OCI-LY1 (cell line): ENCODE results near the gene STAT3.

Experiments used
- H2AFZ ChIP-seq: fragments of 200-600 bp; sonication (generic), shearing (Covaris generic); 2 replicates; pipeline ENCODE4 v1.6.0; 2014; ENCODE audit warnings: antibody characterized with exemption, mild to moderate bottlenecking, low read length
- H3F3A ChIP-seq: fragments of 200-600 bp; sonication (generic), shearing (Covaris generic); 2 replicates; pipeline ENCODE4 v1.6.0; 2014; ENCODE audit warnings: mild to moderate bottlenecking, antibody characterized with exemption, low read length, moderate library complexity; ENCODE audit not compliant: insufficient read depth
- H3K27ac ChIP-seq: fragments of 200-600 bp; sonication (generic); 2 replicates; pipeline ENCODE4 v1.5.1; 2014; ENCODE audit warnings: low read length, mixed run types, mild to moderate bottlenecking, low read depth; ENCODE audit not compliant: poor library complexity, severe bottlenecking
- H3K27me3 ChIP-seq: fragments of 200-600 bp; sonication (generic); 2 replicates; pipeline ENCODE4 v1.6.0; 2014; ENCODE audit warnings: antibody characterized with exemption, mild to moderate bottlenecking, low read length, moderate library complexity; ENCODE audit not compliant: insufficient read depth
- H3K36me3 ChIP-seq: fragments of 200-600 bp; sonication (generic); 2 replicates; pipeline ENCODE4 v1.6.1; 2014; ENCODE audit warnings: mild to moderate bottlenecking, antibody characterized with exemption, low read length, moderate library complexity, mixed read lengths; ENCODE audit not compliant: insufficient read depth
- H3K4me1 ChIP-seq: fragments of 200-600 bp; sonication (generic); 2 replicates; pipeline ENCODE4 v1.5.1; 2014; ENCODE audit warnings: mild to moderate bottlenecking, low read length, moderate library complexity; ENCODE audit not compliant: insufficient read depth, severe bottlenecking
- H3K4me2 ChIP-seq: fragments of 200-600 bp; sonication (generic), shearing (Covaris generic); 2 replicates; pipeline ENCODE4 v1.6.1; 2014; ENCODE audit warnings: low read length
- H3K4me3 ChIP-seq: fragments of 200-600 bp; sonication (generic); 2 replicates; pipeline ENCODE4 v1.5.1; 2014; ENCODE audit warnings: low read length, low read depth, mild to moderate bottlenecking, mixed read lengths; ENCODE audit not compliant: poor library complexity, severe bottlenecking
- H3K79me2 ChIP-seq: fragments of 200-600 bp; shearing (Covaris generic); 2 replicates; pipeline ENCODE4 v1.6.1; 2016; ENCODE audit warnings: mixed run types, low read length, mixed read lengths; ENCODE audit not compliant: insufficient read depth
- H3K9ac ChIP-seq: fragments of 200-600 bp; sonication (generic), shearing (Covaris generic); 2 replicates; pipeline ENCODE4 v1.6.1; 2014; ENCODE audit warnings: mild to moderate bottlenecking, low read length, mixed read lengths
- H3K9me2 ChIP-seq: fragments of 200-600 bp; sonication (generic), shearing (Covaris generic); 2 replicates; pipeline ENCODE4 v1.6.1; 2014; ENCODE audit warnings: low read depth, mild to moderate bottlenecking, low read length, mixed read lengths
- H3K9me3 ChIP-seq: fragments of 200-600 bp; shearing (Covaris generic); 2 replicates; pipeline ENCODE4 v1.6.1; 2014; ENCODE audit warnings: low read length, mixed read lengths
- H4K20me1 ChIP-seq: fragments of 200-600 bp; sonication (generic), shearing (Covaris generic); 2 replicates; pipeline ENCODE4 v1.6.0; 2016; ENCODE audit warnings: mild to moderate bottlenecking, low read length; ENCODE audit not compliant: insufficient read depth
- CTCF ChIP-seq: fragments of 200-600 bp; sonication (generic), shearing (Covaris generic); IDR thresholded peaks from 2 replicates; pipeline ENCODE4 v1.5.1; 2017; ENCODE audit warnings: mild to moderate bottlenecking, antibody characterized with exemption, low read length, moderate library complexity, mixed read lengths
- EZH2 ChIP-seq: fragments of 200-600 bp; sonication (generic), shearing (Covaris generic); IDR thresholded peaks from 2 replicates; pipeline ENCODE4 v1.8.0; 2017; ENCODE audit warnings: borderline replicate concordance, mixed run types, mild to moderate bottlenecking, antibody characterized with exemption, low read length, moderate library complexity, mixed read lengths

The STAT3 gene

DNA sequence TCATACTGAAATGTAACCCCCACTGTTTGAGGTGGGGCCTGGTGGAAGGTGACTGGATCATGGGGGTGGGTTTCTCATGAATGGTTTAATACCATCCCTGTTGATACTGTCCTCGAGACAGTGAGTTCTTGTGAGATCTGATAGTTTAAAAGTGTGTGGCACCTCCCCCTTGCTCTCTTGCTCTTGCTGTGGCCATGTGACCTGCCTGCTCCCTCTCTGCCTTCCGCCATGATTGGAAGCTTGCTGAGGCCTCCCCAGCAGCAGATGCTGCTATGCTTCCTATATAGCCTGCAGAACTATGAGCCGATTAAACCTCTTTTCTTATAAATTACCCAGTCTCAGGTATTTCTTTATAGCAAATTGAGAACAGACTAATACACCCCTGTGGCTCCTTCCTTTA is 40.6 kb downstream of the STAT3 start:
- Histone ChIP-seq H3K9ac (no peak overlapping the region), H3K27ac (no peak overlapping the region), H3K36me3 (peaks cover 3% of the 10 kb centered on the region; the same call in 1 of the 2 replicates), H4K20me1 (no peaks in the 10 kb centered on the region), H3K4me3 (no peak overlapping the region), H3K9me3 (no peaks in the 10 kb centered on the region), H3F3A (no peaks in the 10 kb centered on the region), H3K27me3 (0 out of 2 replicates have a peak, but pooled peaks cover 3% of the 10 kb centered on the region), H3K79me2 (no peaks in the 10 kb centered on the region), H2AFZ (no peak overlapping the region), H3K4me1 (peaks cover 2% of the 10 kb centered on the region), H3K9me2 (no peaks in the 10 kb centered on the region), H3K4me2 (no peak overlapping the region)
- TF ChIP-seq CTCF, result no peak
- no peak for TF ChIP-seq EZH2

- Histone ChIP-seq H3K9me2 (no peaks in the 10 kb centered on the region), H3K27me3 (0 out of 2 replicates have a peak, but pooled peaks cover 3% of the 10 kb centered on the region), H2AFZ (no peak overlapping the region), H3K79me2 (no peaks in the 10 kb centered on the region), H3F3A (no peaks in the 10 kb centered on the region), H3K4me3 (no peak overlapping the region), H3K36me3 (peaks cover 3% of the 10 kb centered on the region; the same call in 1 of the 2 replicates), H3K9me3 (no peaks in the 10 kb centered on the region), H4K20me1 (no peaks in the 10 kb centered on the region), H3K4me1 (peaks cover 5% of the 10 kb centered on the region), H3K9ac (no peak overlapping the region), H3K27ac (no peak overlapping the region), H3K4me2 (no peak overlapping the region)
- TF ChIP-seq EZH2, result no peak
- no peak for TF ChIP-seq CTCF
These were observed 41.0 kb downstream of the STAT3 start for GRCh38 chr17:42347198-42347597.

DNA sequence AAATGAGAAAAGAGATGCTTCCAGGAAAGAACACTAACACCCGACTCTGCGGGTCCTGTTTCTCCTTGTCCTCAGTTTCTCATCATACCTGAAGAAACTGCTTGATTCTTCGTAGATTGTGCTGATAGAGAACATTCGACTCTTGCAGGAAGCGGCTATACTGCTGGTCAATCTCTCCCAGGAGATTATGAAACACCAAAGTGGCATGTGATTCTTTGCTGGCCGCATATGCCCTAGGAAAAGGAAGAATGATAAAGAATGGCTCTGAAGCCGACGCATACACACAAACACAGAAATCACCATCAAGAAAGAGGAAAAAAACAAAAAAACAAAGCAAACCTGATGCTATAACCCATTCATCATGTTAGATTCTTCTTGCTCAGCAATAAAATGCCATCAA is 41.8 kb downstream of the STAT3 start:
- no peaks in the 10 kb centered on the region for H3K79me2 ChIP-seq
- H3K9ac ChIP-seq, result no peak overlapping the region
- no peak overlapping the region for H3K4me3 ChIP-seq
- TF ChIP-seq CTCF (no peak), EZH2 (no peak)
- no peaks in the 10 kb centered on the region for H3K9me3 ChIP-seq
- no peak overlapping the region for H3K4me2 ChIP-seq
- no peaks in the 10 kb centered on the region for H3F3A ChIP-seq
- no peaks in the 10 kb centered on the region for H4K20me1 ChIP-seq
- 0 out of 2 replicates have a peak, but pooled peaks cover 3% of the 10 kb centered on the region for H3K27me3 ChIP-seq
- H3K4me1 ChIP-seq, result peaks cover 5% of the 10 kb centered on the region
- no peak overlapping the region for H2AFZ ChIP-seq
- no peaks in the 10 kb centered on the region for H3K9me2 ChIP-seq
- H3K27ac ChIP-seq, result no peak overlapping the region
- H3K36me3 ChIP-seq, result peaks cover 3% of the 10 kb centered on the region; the same call in 1 of the 2 replicates
